Gastrocnemius medialis (tissue), 4 donors: Measurements from ENCODE around the gene FNDC3A. TPM values are rescaled to one million over a fixed set of nuclear protein-coding genes. Genes with fewer than 3 reads are reported as not detected.
"Not testable (repeated sequence)": the region's sequence is repeated elsewhere in the genome, so short reads cannot be mapped to it uniquely, and the experiment has no call there.

Experiments used
- ATAC-seq, 2 donors: fragments of 150-250 bp; one replicate each; pipeline ENCODE4 v1.9.1; 2016
- DNase-seq, 2 donors: peaks; one replicate each; pipeline ENCODE4 v3.0.0-alpha.2; 2019
- H3K27ac ChIP-seq, 4 donors: fragments of 200-600 bp; sonication (generic); 1 replicate in 1 of 4; 2 replicates in 3 of 4; pipeline ENCODE4 v1.5.1; 2016 to 2018; ENCODE audit warnings: mild to moderate bottlenecking in 2 of 4, moderate library complexity in 1 of 4
- H3K27me3 ChIP-seq, 3 donors: fragments of 200-600 bp; sonication (generic) in 2 of 3; 1 replicate in 1 of 3; 2 replicates in 2 of 3; pipeline versions ENCODE4 v1.5.1 to v1.6.0; 2016 to 2019; ENCODE audit warnings: mild to moderate bottlenecking in 1 of 3, moderate library complexity in 1 of 3
- H3K36me3 ChIP-seq, 2 donors: fragments of 200-600 bp; sonication (generic) in 1 of 2; one replicate each; pipeline ENCODE4 v1.5.1; 2017 to 2018
- H3K4me1 ChIP-seq, 2 donors: fragments of 200-600 bp; sonication (generic) in 1 of 2; one replicate each; pipeline ENCODE4 v1.5.1; 2016 to 2017; ENCODE audit warnings: mild to moderate bottlenecking in 2 of 2
- H3K4me3 ChIP-seq, 4 donors: fragments of 200-600 bp; sonication (generic) in 3 of 4; 1 replicate in 1 of 4; 2 replicates in 3 of 4; pipeline ENCODE4 v1.5.1; 2016 to 2019; ENCODE audit warnings: mild to moderate bottlenecking in 2 of 4
- H3K9me3 ChIP-seq, 3 donors: fragments of 200-600 bp; sonication (generic) in 2 of 3; 1 replicate in 1 of 3; 2 replicates in 2 of 3; pipeline ENCODE4 v1.5.1; 2016 to 2019
- CTCF ChIP-seq, 5 experiments: fragments of 450-650 bp in 3 of 5; fragments of 200-600 bp in 2 of 5; sonication (generic) in 2 of 5; IDR thresholded peaks in 4 of 5; conservative IDR thresholded peaks in 1 of 5; 1 replicate in 4 of 5; 2 replicates in 1 of 5; pipeline ENCODE4 v1.5.1; 2016 to 2019; ENCODE audit warnings: antibody characterized with exemption in 5 of 5, mild to moderate bottlenecking in 3 of 5, moderate library complexity in 3 of 5
- POLR2A ChIP-seq, 2 donors: fragments of 450-650 bp; IDR thresholded peaks; one replicate each; pipeline ENCODE4 v1.6.1; 2017; ENCODE audit warnings: antibody characterized with exemption in 2 of 2, mild to moderate bottlenecking in 2 of 2, moderate library complexity in 2 of 2
- in situ Hi-C, 4 donors: fragments of 200-750 bp; cut with MboI; loops; one replicate each; pipeline versions ENCODE4 v1.15.0 to v1.8.0; 2017; ENCODE audit warnings: low sequenced_read_pairs in 4 of 4
- intact Hi-C: fragments of 100-400 bp; cut with DNase I; formaldehyde crosslinking; loops from one replicate; pipeline ENCODE4 v1.15.1; 2023; ENCODE audit warnings: low total_unique reads
- total RNA-seq, 4 donors: library from RNA; depleted of rRNA; stranded (reverse); fragments of >200 nt; gene quantifications; one replicate each; pipeline versions ENCODE4 v1.1.0 to v1.2.3, GENCODE V29; 2016

FNDC3A gene
- total RNA-seq, 4 donors from 2014 or later, result 9.6 to 18.3 (median 10.4) TPM

GRCh38 chr13:49058761-49059160 is 83.0 kb downstream of the FNDC3A start:
- TF ChIP-seq CTCF (IDR thresholded peaks at IDR 0.05 in 4 of 5, conservative IDR thresholded peaks at IDR 0.05 in 1 of 5), result no peak
- TF ChIP-seq POLR2A (IDR thresholded peaks at IDR 0.05), result no peak

GRCh38 chr13:49060678-49061387 is 85.1 kb downstream of the FNDC3A start:
- no peaks in the 10 kb centered on the region for H3K36me3 ChIP-seq
- H3K27ac ChIP-seq, result no peak overlapping the region
- H3K4me3 ChIP-seq, result no peak overlapping the region
- in situ Hi-C loops (no loop called here), intact Hi-C loops (no loop called here)
- no peaks in the 10 kb centered on the region for H3K27me3 ChIP-seq
- TF ChIP-seq CTCF (IDR thresholded peaks at IDR 0.05 in 4 of 5, conservative IDR thresholded peaks at IDR 0.05 in 1 of 5) (no peak), POLR2A (IDR thresholded peaks at IDR 0.05) (no peak)
- ATAC-seq (no peak), DNase-seq (no peak)
- no peaks in the 10 kb centered on the region for H3K9me3 ChIP-seq
- H3K4me1 ChIP-seq, result no peaks in the 10 kb centered on the region

More at GRCh38 chr13:49058761-49059160, 83.0 kb downstream of the FNDC3A start:
- no peak for ATAC-seq
- H3K4me3 ChIP-seq, result no peak overlapping the region
- H3K27ac ChIP-seq, result no peak overlapping the region
- H3K36me3 ChIP-seq, result no peaks in the 10 kb centered on the region
- no peaks in the 10 kb centered on the region for H3K4me1 ChIP-seq
- in situ Hi-C loops, result no loop called here
- DNase-seq, result no peak
- H3K27me3 ChIP-seq, result no peaks in the 10 kb centered on the region
- intact Hi-C loops, result no loop called here
- no peaks in the 10 kb centered on the region for H3K9me3 ChIP-seq

DNA sequence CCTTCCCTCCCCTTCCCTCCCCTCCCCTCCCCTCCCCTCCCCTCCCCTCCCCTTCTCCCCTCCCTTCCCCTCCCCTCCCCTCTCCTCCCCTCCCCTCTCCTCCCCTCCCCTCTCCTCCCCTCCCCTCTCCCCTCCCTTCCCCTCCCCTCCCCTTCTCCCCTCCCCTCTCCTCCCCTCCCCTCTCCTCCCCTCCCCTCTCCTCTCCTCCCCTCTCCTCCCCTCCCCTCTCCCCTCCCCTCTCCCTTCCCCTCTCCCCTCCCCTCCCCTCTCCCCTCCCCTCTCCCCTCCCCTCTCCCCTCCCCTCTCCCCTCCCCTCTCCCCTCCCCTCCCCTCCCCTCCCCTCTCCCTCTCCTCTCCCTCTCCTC is 85.7 kb downstream of the FNDC3A start:
- H3K27me3 ChIP-seq, ATAC-seq, DNase-seq, H3K9me3 ChIP-seq, H3K27ac ChIP-seq, H3K4me3 ChIP-seq, H3K36me3 ChIP-seq, in situ Hi-C loops, H3K4me1 ChIP-seq, intact Hi-C loops: not testable (repeated sequence)

GRCh38 chr13:49062297-49062896 is 86.7 kb downstream of the FNDC3A start:
- DNase-seq (no peak), ATAC-seq (no peak)
- no peaks in the 10 kb centered on the region for H3K36me3 ChIP-seq
- H3K9me3 ChIP-seq, result no peaks in the 10 kb centered on the region
- H3K27me3 ChIP-seq, result no peaks in the 10 kb centered on the region
- no peak for TF ChIP-seq CTCF (IDR thresholded peaks at IDR 0.05 in 4 of 5, conservative IDR thresholded peaks at IDR 0.05 in 1 of 5)
- no peak for TF ChIP-seq POLR2A (IDR thresholded peaks at IDR 0.05)
- peaks cover 3 to 8% of the 10 kb centered on the region in 2 donors for H3K4me1 ChIP-seq
- intact Hi-C loops, result no loop called here
- H3K27ac ChIP-seq, result no peak overlapping the region
- in situ Hi-C loops, result no loop called here
- H3K4me3 ChIP-seq, result no peak overlapping the region

- in situ Hi-C loops, result no loop called here
- Histone ChIP-seq H3K36me3 (no peaks in the 10 kb centered on the region), H3K27ac (no peak overlapping the region), H3K4me3 (no peak overlapping the region), H3K27me3 (no peaks in the 10 kb centered on the region), H3K4me1 (peaks cover 3 to 8% of the 10 kb centered on the region in 2 donors), H3K9me3 (no peaks in the 10 kb centered on the region)
- DNase-seq (no peak), ATAC-seq (no peak)
- intact Hi-C loops, result no loop called here
- no peak for TF ChIP-seq CTCF (IDR thresholded peaks at IDR 0.05 in 4 of 5, conservative IDR thresholded peaks at IDR 0.05 in 1 of 5)
- TF ChIP-seq POLR2A (IDR thresholded peaks at IDR 0.05), result no peak
Observed at GRCh38 chr13:49063011-49063410, 87.3 kb downstream of the FNDC3A start.
